Naive B cell (primary cell): Measurements from ENCODE around the gene RNF187. TPM values are rescaled to one million over a fixed set of nuclear protein-coding genes. Genes with fewer than 3 reads are reported as not detected.

Experiments used
- ATAC-seq, 2 donors: fragments of 150-1000 bp; cut with Tn5 transposase; 2 replicates each; pipeline ENCODE4 v1.10.0; 2021; ENCODE audit warnings: low read depth in 2 of 2, mild to moderate bottlenecking in 2 of 2, moderate library complexity in 2 of 2
- DNase-seq: peaks from one replicate; pipeline ENCODE4 v3.0.0; 2022
- H3K27ac Mint-ChIP-seq, 6 donors: one replicate each; pipeline ENCODE4 v1.8.0; 2020 to 2022; ENCODE audit warnings: mild to moderate bottlenecking in 6 of 6, mixed read lengths in 6 of 6, moderate library complexity in 5 of 6, inconsistent platforms in 2 of 6
- H3K27me3 Mint-ChIP-seq, 3 donors: one replicate each; pipeline ENCODE4 v1.8.0; 2021 to 2022; ENCODE audit warnings: mixed read lengths in 3 of 3, mild to moderate bottlenecking in 1 of 3
- H3K36me3 Mint-ChIP-seq, 2 donors: one replicate each; pipeline ENCODE4 v1.8.0; 2020 to 2022; ENCODE audit warnings: mixed read lengths in 2 of 2, inconsistent platforms in 1 of 2, mild to moderate bottlenecking in 1 of 2
- H3K4me1 Mint-ChIP-seq, 3 donors: one replicate each; pipeline ENCODE4 v1.8.0; 2020 to 2022; ENCODE audit warnings: mixed read lengths in 3 of 3, inconsistent platforms in 1 of 3, mild to moderate bottlenecking in 1 of 3, moderate library complexity in 1 of 3
- H3K4me3 Mint-ChIP-seq, 8 donors: one replicate each; pipeline ENCODE4 v1.8.0; 2020 to 2022; ENCODE audit warnings: mild to moderate bottlenecking in 8 of 8, mixed read lengths in 8 of 8, moderate library complexity in 8 of 8, inconsistent platforms in 2 of 8
- H3K9me3 Mint-ChIP-seq, 7 donors: one replicate each; pipeline ENCODE4 v1.8.0; 2020 to 2022; ENCODE audit warnings: mixed read lengths in 7 of 7, mild to moderate bottlenecking in 5 of 7, inconsistent platforms in 2 of 7, moderate library complexity in 1 of 7
- polyA plus RNA-seq, 6 donors: library from polyadenylated mRNA; unstranded; fragments of 300-500 nt; fragmentation: Illumina TruSeq; gene quantifications; one replicate each; pipeline ENCODE4 v1.2.3, GENCODE V29; 2021; ENCODE audit warnings: low read depth in 6 of 6

The RNF187 gene
- polyA plus RNA-seq, 6 donors from 2014 or later, result 18.1 to 50.1 (median 28.3) TPM

DNA sequence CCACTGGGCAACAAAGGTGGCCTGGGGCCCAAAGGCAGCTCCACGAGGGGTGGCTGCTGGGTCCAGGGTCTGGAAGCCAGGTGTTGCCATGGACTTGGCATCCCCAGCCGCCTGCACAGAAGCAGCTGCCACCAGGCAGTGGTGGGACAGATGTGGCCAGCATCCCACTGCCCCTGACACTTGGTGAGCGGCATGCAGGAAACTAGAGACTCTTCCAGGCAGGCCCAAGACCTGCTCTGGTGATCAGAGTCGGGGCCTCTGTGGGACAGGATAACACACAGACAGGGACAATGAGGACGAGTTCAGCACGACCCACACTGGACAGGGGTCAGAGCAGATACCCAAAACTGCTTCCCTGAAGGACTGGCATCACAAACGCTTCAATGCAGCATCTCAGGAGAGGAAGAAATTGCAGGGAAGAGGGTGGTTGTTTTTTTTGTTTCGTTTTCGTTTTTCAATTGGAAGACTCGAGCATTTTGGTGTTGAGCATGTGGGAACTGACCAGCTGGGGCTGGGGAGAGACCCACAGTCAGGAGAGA is 34.1 kb upstream of the RNF187 start:
- Mint-ChIP-seq H3K27ac (peak overlapping the region in 1 of 6 donors; percentile 1), H3K27me3 (peaks cover 43 to 70% (median 53%) of the 10 kb centered on the region in 3 donors), H3K4me1 (peaks cover 10 to 18% (median 13%) of the 10 kb centered on the region in 3 donors), H3K4me3 (no peak overlapping the region), H3K36me3 (no peaks in the 10 kb centered on the region), H3K9me3 (peaks cover 0 to 1% (median 0%) of the 10 kb centered on the region in 7 donors)
- ATAC-seq (no peak), DNase-seq (no peak)

DNA sequence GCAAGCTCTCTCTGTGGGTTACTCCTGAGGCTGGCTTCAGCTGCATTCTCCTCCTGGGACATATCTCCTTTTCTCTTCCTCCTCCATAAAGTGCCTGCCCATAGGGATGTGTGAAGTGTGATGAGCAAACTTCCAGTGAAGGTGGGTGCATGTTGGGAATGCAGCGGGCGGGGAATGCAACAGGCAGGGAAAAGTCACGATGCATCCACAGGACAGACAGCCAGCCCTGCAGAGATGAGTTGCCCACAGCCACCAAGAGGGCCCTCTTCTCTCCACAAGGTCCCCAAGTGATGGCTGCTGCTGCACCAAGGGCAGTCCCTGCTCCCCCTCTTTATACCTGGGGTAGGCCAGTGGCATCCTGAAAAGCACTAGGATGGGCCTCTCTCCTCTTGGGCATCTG is 33.6 kb upstream of the RNF187 start:
- peaks cover 0 to 3% (median 0%) of the 10 kb centered on the region in 7 donors for H3K9me3 Mint-ChIP-seq
- H3K4me3 Mint-ChIP-seq, result no peak overlapping the region
- H3K36me3 Mint-ChIP-seq, result no peaks in the 10 kb centered on the region
- H3K27me3 Mint-ChIP-seq, result peaks cover 44 to 70% (median 48%) of the 10 kb centered on the region in 3 donors
- DNase-seq (no peak), ATAC-seq (no peak)
- H3K4me1 Mint-ChIP-seq, result peaks cover 16 to 21% (median 18%) of the 10 kb centered on the region in 3 donors
- H3K27ac Mint-ChIP-seq, result no peak overlapping the region

DNA sequence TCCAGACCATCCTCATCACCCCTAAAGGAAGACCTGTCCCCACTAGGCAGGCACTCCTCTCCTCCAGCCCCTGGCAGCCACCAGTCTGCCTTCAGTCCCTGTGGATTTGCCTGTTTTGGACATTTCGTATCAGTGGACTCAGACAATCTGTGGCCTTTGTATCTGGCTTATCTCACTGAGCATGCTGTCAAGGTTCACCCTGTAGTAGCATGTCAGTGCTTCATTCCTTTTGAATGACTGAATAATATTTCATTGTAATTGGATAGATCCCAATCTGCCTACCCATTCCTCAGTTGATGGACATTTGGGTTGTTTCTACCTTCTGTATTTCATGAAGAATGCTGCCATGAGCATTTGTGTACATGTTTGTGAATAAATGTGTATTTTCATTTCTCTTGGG is 32.9 kb upstream of the RNF187 start:
- H3K36me3 Mint-ChIP-seq, result no peaks in the 10 kb centered on the region
- H3K4me3 Mint-ChIP-seq, result peak overlapping the region in 1 of 8 donors; percentile 10
- peaks cover 16 to 25% (median 21%) of the 10 kb centered on the region in 3 donors for H3K4me1 Mint-ChIP-seq
- DNase-seq (no peak), ATAC-seq (no peak)
- H3K27me3 Mint-ChIP-seq, result peaks cover 40 to 70% (median 41%) of the 10 kb centered on the region in 3 donors
- peaks cover 0 to 3% (median 0%) of the 10 kb centered on the region in 7 donors for H3K9me3 Mint-ChIP-seq
- H3K27ac Mint-ChIP-seq, result no peak overlapping the region

DNA sequence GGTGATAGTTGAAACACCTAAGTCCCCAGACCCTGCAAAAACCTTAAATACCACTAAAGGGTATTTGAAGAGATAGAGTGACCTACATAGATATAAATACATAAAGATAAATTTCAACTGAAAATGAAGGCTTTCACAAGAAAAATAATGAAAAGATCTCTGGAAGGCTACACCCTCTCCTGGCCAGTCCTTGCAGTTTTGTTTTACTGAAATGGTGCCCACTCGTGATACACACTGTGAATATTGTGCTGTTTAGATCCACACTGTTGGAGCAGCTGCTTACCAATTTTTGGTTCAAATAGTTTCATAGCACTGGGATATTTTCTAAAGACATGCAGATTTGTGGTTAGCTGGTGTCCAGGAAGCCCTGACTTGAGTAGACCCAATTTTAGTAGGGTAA is 31.5 kb upstream of the RNF187 start:
- Mint-ChIP-seq H3K4me1 (peaks cover 16 to 26% (median 21%) of the 10 kb centered on the region in 3 donors), H3K36me3 (peaks cover 0 to 2% of the 10 kb centered on the region in 2 donors), H3K9me3 (peaks cover 0 to 3% (median 0%) of the 10 kb centered on the region in 7 donors), H3K27me3 (peaks cover 40 to 64% (median 42%) of the 10 kb centered on the region in 3 donors), H3K4me3 (no peak overlapping the region), H3K27ac (no peak overlapping the region)
- ATAC-seq (no peak), DNase-seq (no peak)

DNA sequence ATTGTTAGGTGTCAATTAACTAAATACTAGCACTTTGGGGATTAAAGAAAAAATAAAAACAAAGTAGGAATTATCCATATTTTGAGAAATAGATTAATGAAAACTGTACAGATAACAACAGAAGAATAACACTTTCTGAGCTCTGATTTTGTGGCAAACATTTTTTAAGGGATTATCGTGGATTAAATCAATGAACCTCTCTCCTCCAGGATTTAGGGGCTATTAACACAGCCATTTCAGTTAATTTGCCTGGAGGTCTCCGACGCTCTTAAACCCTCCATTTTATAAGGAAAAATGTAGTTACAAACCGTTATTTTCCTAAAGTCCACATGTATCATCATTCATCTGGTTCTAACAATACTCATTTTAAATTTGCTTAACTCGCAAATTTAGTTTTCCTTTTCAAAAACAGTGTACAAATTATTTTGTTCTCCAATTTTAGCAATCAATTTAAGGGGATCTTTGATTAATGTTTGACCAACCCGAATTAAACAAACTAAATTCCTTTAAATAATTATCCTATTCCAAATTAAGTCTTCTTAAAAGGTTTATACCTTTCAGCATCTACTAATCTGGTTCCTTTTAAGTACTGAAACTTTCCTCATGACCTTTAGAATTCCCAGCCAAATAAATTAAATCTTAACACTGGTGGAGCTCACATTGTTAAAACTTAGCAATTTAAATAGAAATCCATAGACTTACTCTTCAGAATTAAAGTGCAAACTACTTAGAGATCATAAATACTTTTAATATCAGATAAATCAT is 30.7 kb upstream of the RNF187 start:
- Mint-ChIP-seq H3K4me3 (peak overlapping the region in 6 of 8 donors; percentile 83 to 96 (median 88)), H3K9me3 (peaks cover 0 to 3% (median 0%) of the 10 kb centered on the region in 7 donors), H3K27ac (peak overlapping the region in 1 of 6 donors; percentile 56), H3K4me1 (peaks cover 16 to 26% (median 21%) of the 10 kb centered on the region in 3 donors), H3K36me3 (peaks cover 0 to 7% of the 10 kb centered on the region in 2 donors), H3K27me3 (peaks cover 41 to 69% (median 49%) of the 10 kb centered on the region in 3 donors)
- DNase-seq (no peak), ATAC-seq (no peak)

DNA sequence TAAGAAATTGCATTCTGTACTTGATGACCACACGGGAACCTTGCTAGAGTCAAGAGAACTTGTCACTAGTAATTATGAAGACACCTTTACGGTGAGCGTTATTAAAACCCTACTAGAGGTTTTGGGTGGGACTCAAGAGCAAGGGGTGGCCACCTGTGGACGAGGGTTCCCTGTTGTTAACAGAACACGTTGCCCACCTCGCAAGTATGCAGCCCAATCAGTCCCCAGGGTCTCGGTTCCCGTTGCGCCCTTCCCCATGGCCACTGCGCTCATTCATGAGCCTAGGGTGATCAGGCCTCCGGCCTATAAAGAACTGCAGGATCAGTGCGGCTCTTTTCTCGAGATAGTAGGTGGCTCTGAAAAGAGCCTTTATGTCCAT is 30.2 kb upstream of the RNF187 start:
- Mint-ChIP-seq H3K4me1 (peaks cover 16 to 26% (median 18%) of the 10 kb centered on the region in 3 donors), H3K9me3 (peaks cover 0 to 3% (median 0%) of the 10 kb centered on the region in 7 donors), H3K4me3 (peak overlapping the region; percentile 79 to 96 (median 88)), H3K27me3 (peaks cover 38 to 70% (median 50%) of the 10 kb centered on the region in 3 donors), H3K36me3 (peaks cover 0 to 7% of the 10 kb centered on the region in 2 donors), H3K27ac (peak overlapping the region in 3 of 6 donors; percentile 56 to 98 (median 92))
- no peak for ATAC-seq
- DNase-seq, result no peak

DNA sequence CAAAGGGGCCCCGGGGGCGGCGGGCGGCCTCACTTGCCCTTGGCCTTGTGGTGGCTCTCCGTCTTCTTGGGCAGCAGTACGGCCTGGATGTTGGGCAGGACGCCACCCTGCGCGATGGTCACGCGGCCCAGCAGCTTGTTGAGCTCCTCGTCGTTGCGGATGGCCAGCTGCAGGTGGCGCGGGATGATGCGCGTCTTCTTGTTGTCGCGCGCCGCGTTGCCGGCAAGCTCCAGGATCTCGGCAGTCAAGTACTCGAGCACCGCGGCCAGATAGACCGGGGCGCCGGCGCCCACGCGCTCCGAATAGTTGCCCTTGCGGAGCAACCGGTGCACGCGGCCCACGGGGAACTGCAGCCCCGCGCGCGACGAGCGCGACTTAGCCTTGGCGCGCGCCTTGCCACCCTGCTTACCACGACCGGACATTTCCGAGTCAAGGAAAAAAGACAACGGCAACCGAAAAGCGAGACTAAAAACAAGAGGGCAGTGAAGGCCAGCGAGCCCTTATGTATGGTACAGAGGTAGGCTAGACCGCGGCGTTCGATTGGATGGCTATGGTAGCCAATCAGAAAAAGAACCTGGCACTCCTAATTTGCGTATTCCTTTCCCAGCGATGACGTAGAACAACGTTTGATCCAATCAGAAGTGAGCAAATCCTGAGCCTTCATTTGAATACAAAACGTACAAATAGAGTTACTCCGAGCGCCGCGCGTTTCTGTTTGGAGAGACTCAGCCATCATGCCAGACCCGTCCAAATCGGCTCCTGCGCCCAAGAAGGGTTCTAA is 29.6 kb upstream of the RNF187 start:
- peak; percentile 72 to 78 for ATAC-seq
- Mint-ChIP-seq H3K9me3 (peaks cover 0 to 3% (median 0%) of the 10 kb centered on the region in 7 donors), H3K27ac (peak overlapping the region; percentile 90 to 99 (median 97)), H3K4me1 (peaks cover 16 to 26% (median 16%) of the 10 kb centered on the region in 3 donors), H3K36me3 (peaks cover 0 to 7% of the 10 kb centered on the region in 2 donors), H3K27me3 (peaks cover 40 to 72% (median 53%) of the 10 kb centered on the region in 3 donors), H3K4me3 (peak overlapping the region; percentile 79 to 96 (median 88))
- DNase-seq, result peak; percentile 48

DNA sequence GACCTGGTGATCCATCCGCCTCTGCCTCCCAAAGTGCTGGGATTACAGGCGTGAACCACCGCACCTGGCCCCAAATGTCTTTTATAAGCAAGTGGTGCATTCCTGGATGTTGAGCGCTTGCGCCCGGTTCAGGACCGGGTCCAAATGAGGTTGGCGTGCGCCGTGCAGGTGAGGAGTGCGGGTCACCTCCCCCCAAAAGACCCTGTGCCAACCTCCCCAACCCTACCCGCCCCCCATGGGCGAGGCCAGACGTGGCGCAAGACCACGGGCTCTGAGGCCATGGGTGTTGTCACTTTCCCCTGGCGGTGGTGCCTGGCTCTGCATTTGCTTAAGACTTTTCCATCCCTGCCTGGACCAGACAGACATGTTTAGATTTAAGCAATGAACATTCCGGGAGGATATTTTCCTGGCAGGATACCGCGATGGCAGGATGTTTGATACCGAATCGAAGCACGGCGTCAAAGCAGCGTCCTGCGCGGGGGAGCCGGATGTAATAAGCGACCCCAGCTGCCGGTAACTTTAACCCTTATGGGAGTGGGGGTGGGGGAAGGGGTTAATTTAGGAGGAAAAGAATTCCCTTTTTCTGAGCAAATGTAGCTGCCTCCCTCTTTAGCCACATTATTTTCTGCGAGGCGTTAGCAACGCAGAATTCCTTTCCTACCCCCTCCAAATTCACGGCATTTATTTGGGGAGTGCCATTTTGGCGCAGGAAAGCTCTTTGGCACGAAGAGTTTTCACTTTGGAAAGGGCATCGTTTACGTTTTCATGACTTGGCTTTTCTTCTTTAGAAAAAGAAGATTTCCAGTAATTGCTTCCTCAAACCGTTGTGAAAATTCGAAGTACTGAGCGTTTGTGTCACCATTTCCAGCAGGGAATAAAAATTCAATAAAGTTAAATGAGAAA is 27.8 kb upstream of the RNF187 start:
- H3K4me3 Mint-ChIP-seq, result peak overlapping the region; percentile 71 to 96 (median 88)
- H3K9me3 Mint-ChIP-seq, result peaks cover 0 to 5% (median 0%) of the 10 kb centered on the region in 7 donors
- peaks cover 19 to 33% (median 24%) of the 10 kb centered on the region in 3 donors for H3K4me1 Mint-ChIP-seq
- peaks cover 49 to 75% (median 55%) of the 10 kb centered on the region in 3 donors for H3K27me3 Mint-ChIP-seq
- ATAC-seq (no peak), DNase-seq (no peak)
- peaks cover 0 to 7% of the 10 kb centered on the region in 2 donors for H3K36me3 Mint-ChIP-seq
- H3K27ac Mint-ChIP-seq, result peak overlapping the region in 4 of 6 donors; percentile 12 to 99 (median 95)

DNA sequence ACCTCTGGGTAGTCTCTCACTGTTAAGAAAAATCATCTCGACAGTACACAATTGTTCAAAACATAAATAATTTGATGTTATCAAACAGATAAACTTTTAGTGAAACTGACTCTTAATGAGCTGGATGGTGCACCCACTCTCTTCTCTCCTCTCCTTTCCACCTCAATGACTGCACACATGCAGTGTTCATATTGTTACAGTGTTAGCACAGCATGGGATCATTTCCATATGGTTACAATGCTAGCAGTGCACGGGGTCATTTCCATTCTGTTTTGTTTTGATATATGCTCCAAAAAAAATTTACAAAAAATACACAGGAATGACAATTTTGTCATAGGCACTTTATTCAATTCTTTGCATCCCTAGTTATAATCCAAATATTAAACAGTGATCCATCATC is 26.4 kb upstream of the RNF187 start:
- DNase-seq (no peak), ATAC-seq (no peak)
- peaks cover 59 to 84% (median 68%) of the 10 kb centered on the region in 3 donors for H3K27me3 Mint-ChIP-seq
- peaks cover 0 to 7% of the 10 kb centered on the region in 2 donors for H3K36me3 Mint-ChIP-seq
- peaks cover 0 to 11% (median 2%) of the 10 kb centered on the region in 7 donors for H3K9me3 Mint-ChIP-seq
- no peak overlapping the region for H3K27ac Mint-ChIP-seq
- peak overlapping the region in 3 of 8 donors; percentile 22 to 58 (median 30) for H3K4me3 Mint-ChIP-seq
- H3K4me1 Mint-ChIP-seq, result peaks cover 28 to 44% (median 36%) of the 10 kb centered on the region in 3 donors

DNA sequence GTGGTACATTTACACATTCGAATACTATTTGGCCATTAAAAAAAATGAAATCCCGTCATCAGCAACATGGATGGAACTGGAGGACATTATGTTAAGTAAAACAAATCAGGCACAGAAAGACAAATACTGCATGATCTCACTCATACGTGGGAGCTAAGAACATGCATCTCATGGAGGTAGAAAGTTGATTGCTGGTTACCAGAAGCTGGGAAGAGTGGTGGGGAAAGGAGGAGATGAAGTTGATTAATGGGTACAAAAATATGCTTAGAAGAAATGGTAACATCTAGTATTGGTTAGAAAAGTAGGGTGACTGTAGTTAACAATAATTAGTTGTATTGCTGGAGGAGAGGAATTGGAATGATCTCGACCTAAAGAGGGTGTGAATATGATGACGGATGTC is 24.6 kb upstream of the RNF187 start:
- ATAC-seq (no peak), DNase-seq (no peak)
- Mint-ChIP-seq H3K27me3 (peaks cover 67 to 91% (median 73%) of the 10 kb centered on the region in 3 donors), H3K9me3 (peaks cover 0 to 11% (median 4%) of the 10 kb centered on the region in 7 donors), H3K4me1 (peaks cover 25 to 37% (median 31%) of the 10 kb centered on the region in 3 donors), H3K36me3 (peaks cover 0 to 15% of the 10 kb centered on the region in 2 donors), H3K4me3 (peak overlapping the region in 2 of 8 donors; percentile 4 to 37), H3K27ac (peak overlapping the region in 1 of 6 donors; percentile 17)

DNA sequence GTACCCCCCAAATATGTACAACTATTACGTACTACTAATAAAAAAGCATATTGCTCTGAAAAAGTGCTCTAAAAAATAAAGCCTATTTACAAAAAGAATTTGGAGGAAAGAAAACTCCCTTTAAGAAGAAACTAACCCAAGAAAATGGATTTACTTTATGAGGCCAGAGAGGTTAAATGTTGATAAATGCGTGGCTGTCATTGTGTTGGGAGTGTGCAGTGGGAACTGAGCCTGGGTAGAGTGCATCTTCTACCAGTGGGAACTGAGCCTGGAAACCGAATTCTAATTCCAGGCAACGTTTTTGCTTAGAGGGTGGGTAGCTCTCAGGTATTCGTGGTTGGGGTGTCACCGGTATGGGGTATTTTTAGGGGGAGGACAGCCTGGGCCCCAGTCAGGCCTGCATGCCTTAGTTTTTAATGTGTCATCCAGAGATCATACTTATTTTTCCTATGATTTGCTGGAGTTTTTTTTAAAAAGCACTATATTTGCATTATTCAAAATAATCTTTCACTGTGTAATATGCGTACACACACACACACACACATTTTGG is 24.1 kb upstream of the RNF187 start:
- Mint-ChIP-seq H3K4me3 (peak overlapping the region in 5 of 8 donors; percentile 73 to 89 (median 81)), H3K4me1 (peaks cover 21 to 31% (median 26%) of the 10 kb centered on the region in 3 donors), H3K27ac (peak overlapping the region in 1 of 6 donors; percentile 33), H3K36me3 (peaks cover 0 to 15% of the 10 kb centered on the region in 2 donors), H3K27me3 (peaks cover 67 to 91% (median 77%) of the 10 kb centered on the region in 3 donors), H3K9me3 (peaks cover 0 to 11% (median 4%) of the 10 kb centered on the region in 7 donors)
- DNase-seq (no peak), ATAC-seq (no peak)
